WI38 (cell line): Measurements from ENCODE around the gene NAGA.

Experiments used
- H3K4me3 ChIP-seq: 2 replicates; pipeline ENCODE4 v1.5.1; 2011; ENCODE audit warnings: low read depth, mild to moderate bottlenecking, control low read depth, low read length
- CTCF ChIP-seq: IDR thresholded peaks from 2 replicates; pipeline ENCODE4 v1.5.1; 2012; ENCODE audit warnings: low read depth, mild to moderate bottlenecking, control low read depth, low read length

NAGA gene

GRCh38 chr22:42013385-42013784, 57.2 kb downstream of the NAGA start:
- no peak for TF ChIP-seq CTCF
- H3K4me3 ChIP-seq: no peak overlapping the region

DNA sequence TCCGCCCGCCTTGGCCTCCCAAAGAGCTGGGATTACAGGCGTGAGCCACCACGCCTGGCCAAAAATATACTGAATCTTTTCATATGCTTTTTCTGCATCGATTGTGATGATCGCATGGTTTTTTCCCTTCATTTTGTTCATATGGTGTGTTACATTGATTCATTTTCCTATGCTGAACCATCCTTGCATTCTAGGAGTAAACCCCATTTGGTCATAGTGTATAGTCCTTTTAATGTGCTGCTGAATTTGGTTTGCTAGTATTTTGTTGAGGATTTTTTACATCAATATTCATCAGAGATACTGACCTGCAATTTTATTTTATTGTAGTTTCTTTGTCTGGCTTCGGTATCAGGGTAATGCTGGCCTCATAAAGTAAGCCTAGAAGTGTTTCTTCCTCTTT, 59.8 kb downstream of the NAGA start:
- TF ChIP-seq CTCF: no peak
- no peak overlapping the region for H3K4me3 ChIP-seq
